ENCODE data around the gene SLFN12.

GRCh38 chr17:35428229-35428628 lies 4.1 kb downstream of the SLFN12 start:
- TF ChIP-seq SMC3 (IDR thresholded peaks at IDR 0.05; ENCODE audit: borderline replicate concordance, low read length) (no peak), MAX (IDR thresholded peaks at IDR 0.05; ENCODE audit: low read depth, low read length) (no peak), HDAC2 (IDR thresholded peaks at IDR 0.05) (no peak), MYC (IDR thresholded peaks at IDR 0.05; ENCODE audit: insufficient read depth, insufficient read length, insufficient replicate concordance, low read length, severe bottlenecking) (no peak), RB1 (IDR thresholded peaks at IDR 0.05; ENCODE audit: borderline replicate concordance) (no peak), PBX3 (IDR thresholded peaks at IDR 0.05; ENCODE audit: insufficient replicate concordance, low read depth, low read length) (no peak), EZH2 (IDR thresholded peaks at IDR 0.05; ENCODE audit: borderline replicate concordance, control insufficient read depth, low read depth, low read length) (no peak), FOXM1 (IDR thresholded peaks at IDR 0.05; ENCODE audit: low read depth, low read length) (no peak), TBL1XR1 (IDR thresholded peaks at IDR 0.05; ENCODE audit: low read depth, low read length) (no peak), CREM (IDR thresholded peaks at IDR 0.05; ENCODE audit: low read depth) (no peak), ZNF274 (IDR thresholded peaks at IDR 0.05; ENCODE audit: insufficient read depth, insufficient read length) (no peak), ESRRA (IDR thresholded peaks at IDR 0.05; ENCODE audit: low read length) (no peak), CTCF (IDR thresholded peaks at IDR 0.05 in 2 of 3, conservative IDR thresholded peaks at IDR 0.05 in 1 of 3; ENCODE audit: control insufficient read depth in 2 of 3, extremely low read depth in 1 of 3, insufficient read depth in 1 of 3, low read depth in 3 of 3, low read length in 3 of 3) (no peak)
